Measurements from ENCODE around the gene IL15. TPM values are rescaled to one million over a fixed set of nuclear protein-coding genes. Genes with fewer than 3 reads are reported as not detected.

IL15 gene
- total and polyA plus RNA-seq, 2 of the 8 experiments (the other 6 are each of a cell fraction or from before 2014, with no cell fraction given) = 0.30 to 0.61 TPM

DNA sequence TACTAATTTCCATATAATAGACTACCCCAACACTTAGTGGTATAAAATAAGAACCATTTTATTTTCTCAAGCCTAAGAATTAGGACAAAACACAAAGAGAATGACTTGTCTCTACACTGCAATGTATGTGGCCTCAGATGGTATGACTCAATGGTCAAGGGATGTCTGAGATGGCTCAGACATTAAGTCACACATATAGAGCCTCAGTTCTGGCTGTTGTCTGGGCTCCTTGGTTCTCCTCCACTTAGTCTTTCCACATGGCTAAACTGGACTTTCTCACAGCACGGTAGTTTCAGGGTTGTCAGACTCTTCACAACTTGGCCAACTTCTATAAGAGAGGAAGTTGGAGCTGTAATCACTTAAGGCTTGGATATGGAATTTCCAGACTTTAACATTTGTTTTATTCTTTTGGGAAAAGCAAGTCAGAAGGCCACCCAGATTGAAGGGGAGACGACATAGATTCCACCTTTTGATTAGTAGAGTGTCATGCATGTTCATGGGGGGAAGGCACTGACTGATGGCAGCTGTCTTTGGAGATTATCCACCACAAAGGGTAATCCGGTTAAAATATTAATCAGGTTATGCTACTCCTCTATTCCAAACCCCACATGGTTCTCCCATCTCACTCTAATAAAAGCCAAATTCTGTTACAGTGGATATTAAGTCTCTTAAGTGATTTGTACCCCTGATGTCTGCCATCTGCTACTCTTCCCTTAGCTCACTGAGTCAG is 9.4 kb downstream of the IL15 start:
- ChIA-PET CTCF (ENCODE audit: partially characterized antibody) (interaction anchor here (1.4 kb wide), 1 partner anchor 488 kb away, joined by 3 read pairs; no protein-coding TSS in a partner anchor), POLR2A (ENCODE audit: partially characterized antibody) (no interaction called here)
- Histone ChIP-seq H2BK120ac (replicated peaks; ENCODE audit: low read depth, low read length) (no peak overlapping the region), H3K23ac (ENCODE audit: insufficient read length) (no peak overlapping the region), H4K8ac (ENCODE audit: extremely low read depth, insufficient read depth, low read length) (no peak overlapping the region), H3K4me2 (ENCODE audit: insufficient read depth in 1 of 2, low read depth in 2 of 2, low read length in 2 of 2) (no peak overlapping the region), H4K91ac (replicated peaks; ENCODE audit: insufficient read length, low read length) (no peak overlapping the region), H3K36me3 (ENCODE audit: control insufficient read depth in 2 of 4, insufficient read depth in 4 of 4, low read length in 3 of 4) (no peaks in the 10 kb centered on the region), H3K79me1 (ENCODE audit: low read depth, low read length) (no peaks in the 10 kb centered on the region), H2AK5ac (ENCODE audit: low read depth, low read length) (no peak overlapping the region), H3K27ac (ENCODE audit: low read depth, low read length) (no peak overlapping the region), H3K56ac (replicated peaks; ENCODE audit: insufficient read length, low read depth, low read length) (no peak overlapping the region), H2BK5ac (ENCODE audit: low read depth, low read length) (no peak overlapping the region), H3K4me3 (ENCODE audit: extremely low read depth in 1 of 4, insufficient read depth in 2 of 4, low read depth in 3 of 4, low read length in 4 of 4) (no peak overlapping the region), H2BK15ac (ENCODE audit: low read length) (no peak overlapping the region), H3K23me2 (ENCODE audit: low read depth, low read length) (no peaks in the 10 kb centered on the region), H3K4me1 (replicated peaks in 1 of 4; ENCODE audit: control insufficient read depth in 3 of 4, insufficient read depth in 4 of 4, low read length in 3 of 4) (no peaks in the 10 kb centered on the region), H2AFZ (ENCODE audit: low read length) (no peak overlapping the region), H3K9me3 (ENCODE audit: insufficient read depth in 2 of 2, low read depth in 1 of 2, low read length in 1 of 2) (no peaks in the 10 kb centered on the region), H3K4ac (replicated peaks; ENCODE audit: insufficient read length, low read depth, low read length) (no peak overlapping the region), H2BK20ac (ENCODE audit: low read length) (no peak overlapping the region), H3K9ac (replicated peaks in 1 of 4; ENCODE audit: extremely low read depth in 1 of 4, low read depth in 3 of 4, low read length in 3 of 4) (no peak overlapping the region), H2BK12ac (ENCODE audit: low read depth, low read length) (no peak overlapping the region), H3K14ac (ENCODE audit: insufficient read length) (no peak overlapping the region), H4K20me1 (replicated peaks in 1 of 2; ENCODE audit: control insufficient read depth in 1 of 2, insufficient read depth in 2 of 2, low read length in 2 of 2) (no peaks in the 10 kb centered on the region), H3K18ac (ENCODE audit: extremely low read depth, low read length) (no peak overlapping the region), H3K79me2 (ENCODE audit: control insufficient read depth in 1 of 2, insufficient read depth in 2 of 2, low read length in 2 of 2) (no peaks in the 10 kb centered on the region), H3K27me3 (replicated peaks in 1 of 4; ENCODE audit: control insufficient read depth in 3 of 4, extremely low read depth in 1 of 4, insufficient read depth in 3 of 4, low read length in 3 of 4) (no peaks in the 10 kb centered on the region), H4K5ac (ENCODE audit: insufficient read length, low read depth, low read length) (no peak overlapping the region)
- 88% methylated on average over 3 of the region's 3 CpGs; no CpG with 5 or more reads in 1 of the 2 experiments for WGBS, 2 experiments (ENCODE audit: extremely low coverage in 1 of 2, insufficient coverage in 1 of 2, insufficient read length in 1 of 2, insufficient replicate concordance in 2 of 2, low coverage in 1 of 2, low lambda C conversion rate in 2 of 2, missing lambda C conversion rate in 1 of 2)
- DNase-seq (ENCODE audit: low read depth in 1 of 2, low spot score in 2 of 2) (no peak), FAIRE-seq (no peak)
- no peak for TF ChIP-seq TAF7 (optimal IDR thresholded peaks at IDR 0.05; ENCODE audit: borderline replicate concordance, low read depth, low read length)
- no peak for TF ChIP-seq TAF1 (IDR thresholded peaks at IDR 0.05; ENCODE audit: low read depth, low read length)
- TF ChIP-seq BCL11A (IDR thresholded peaks at IDR 0.05; ENCODE audit: low read depth in 2 of 2, low read length in 2 of 2) = no peak

All from H1 (cell line).